DND-41 (cell line): ENCODE results near the gene ZNF302.
A peak's percentile ranks its signal among the peaks of the same experiment; 100 is the strongest.
"Not testable (repeated sequence)": the region's sequence is repeated elsewhere in the genome, so short reads cannot be mapped to it uniquely, and the experiment has no call there.

ENCODE experiments used
- ATAC-seq: fragments of 200-7000 bp; cut with Tn5 transposase; 3 replicates; pipeline ENCODE4 v1.9.1; 2021; ENCODE audit warnings: low read depth; ENCODE audit not compliant: insufficient read depth
- DNase-seq: peaks from one replicate; pipeline ENCODE4 v3.0.0-alpha.2; 2020
- H2AFZ ChIP-seq: 2 replicates; pipeline ENCODE4 v1.6.0; 2012; ENCODE audit warnings: low read depth, low read length
- H3K27ac ChIP-seq: 2 replicates; pipeline ENCODE4 v1.5.1; 2012; ENCODE audit warnings: low read length, inconsistent platforms
- H3K27me3 ChIP-seq: fragments of 200-600 bp; sonication (generic); 2 replicates; pipeline ENCODE4 v1.6.0; 2012; ENCODE audit warnings: low read length, mild to moderate bottlenecking, inconsistent platforms; ENCODE audit not compliant: insufficient read depth, poor library complexity
- H3K36me3 ChIP-seq: 2 replicates; pipeline ENCODE4 v1.5.1; 2012; ENCODE audit warnings: low read length, inconsistent platforms; ENCODE audit not compliant: insufficient read depth
- H3K4me1 ChIP-seq: 2 replicates; pipeline ENCODE4 v1.5.1; 2012; ENCODE audit warnings: mild to moderate bottlenecking, low read length; ENCODE audit not compliant: insufficient read depth
- H3K4me2 ChIP-seq: 2 replicates; pipeline ENCODE4 v1.6.0; 2012; ENCODE audit warnings: mild to moderate bottlenecking, moderate library complexity, low read length, inconsistent platforms; ENCODE audit not compliant: insufficient read depth
- H3K4me3 ChIP-seq, 2 experiments: fragments of 200-600 bp in 1 of 2; shearing (Covaris generic) in 1 of 2; 2 replicates each; pipeline ENCODE4 v1.5.1; 2012 to 2016; ENCODE audit warnings: inconsistent platforms in 2 of 2, low read length in 2 of 2, mild to moderate bottlenecking in 2 of 2, low read depth in 1 of 2, moderate library complexity in 1 of 2
- H3K79me2 ChIP-seq: 2 replicates; pipeline ENCODE4 v1.6.0; 2012; ENCODE audit warnings: low read length, inconsistent platforms; ENCODE audit not compliant: insufficient read depth
- H3K9ac ChIP-seq: 2 replicates; pipeline ENCODE4 v1.6.0; 2012; ENCODE audit warnings: low read depth, mild to moderate bottlenecking, inconsistent platforms, low read length, moderate library complexity
- H3K9me3 ChIP-seq: 2 replicates; pipeline ENCODE4 v1.5.1; 2012; ENCODE audit warnings: low read length, moderate library complexity, mild to moderate bottlenecking, inconsistent platforms; ENCODE audit not compliant: insufficient read depth, severe bottlenecking
- H4K20me1 ChIP-seq: 2 replicates; pipeline ENCODE4 v1.6.0; 2012; ENCODE audit warnings: low read length; ENCODE audit not compliant: insufficient read depth
- CTCF ChIP-seq: IDR thresholded peaks from 2 replicates; pipeline ENCODE4 v1.5.1; 2012; ENCODE audit warnings: borderline replicate concordance, low read length, moderate library complexity, mild to moderate bottlenecking; ENCODE audit not compliant: poor library complexity, severe bottlenecking; ENCODE audit errors: extremely low read depth
- EZH2 ChIP-seq: IDR thresholded peaks from 3 replicates; pipeline ENCODE4 v1.6.1; 2012; ENCODE audit warnings: borderline replicate concordance, low read depth, mild to moderate bottlenecking, moderate library complexity, low read length, inconsistent platforms; ENCODE audit not compliant: severe bottlenecking

The ZNF302 gene

DNA sequence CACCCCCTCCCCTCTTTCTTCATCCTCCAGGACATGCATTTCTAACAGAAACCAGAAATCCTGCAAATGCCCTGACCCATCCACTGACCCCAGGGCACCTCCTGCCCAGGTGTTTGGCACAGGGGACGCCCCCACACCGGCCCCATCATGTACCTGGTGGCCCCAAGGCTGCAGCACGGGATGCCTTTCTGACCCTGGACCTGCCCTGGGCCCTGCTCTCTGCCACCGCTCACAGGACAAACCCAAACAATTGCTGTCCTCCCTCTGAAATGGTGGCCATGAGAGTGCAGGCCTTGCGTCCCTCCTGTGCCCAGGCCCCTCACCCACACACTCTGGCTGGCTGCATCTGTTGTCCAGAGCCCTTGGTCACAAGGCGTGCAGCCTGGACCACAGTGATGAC lies 12.6 kb upstream of the ZNF302 start:
- no peaks in the 10 kb centered on the region for H4K20me1 ChIP-seq
- no peak for TF ChIP-seq CTCF
- TF ChIP-seq EZH2 = no peak
- H3K36me3 ChIP-seq = no peaks in the 10 kb centered on the region
- no peaks in the 10 kb centered on the region for H3K27me3 ChIP-seq
- H3K9me3 ChIP-seq = no peaks in the 10 kb centered on the region
- no peak overlapping the region for H2AFZ ChIP-seq
- no peak overlapping the region for H3K27ac ChIP-seq
- H3K4me3 ChIP-seq = no peak overlapping the region
- no peak overlapping the region for H3K4me2 ChIP-seq
- DNase-seq = no peak
- H3K9ac ChIP-seq = no peak overlapping the region
- no peak for ATAC-seq
- peaks cover 9% of the 10 kb centered on the region for H3K79me2 ChIP-seq
- peaks cover 24% of the 10 kb centered on the region for H3K4me1 ChIP-seq

DNA sequence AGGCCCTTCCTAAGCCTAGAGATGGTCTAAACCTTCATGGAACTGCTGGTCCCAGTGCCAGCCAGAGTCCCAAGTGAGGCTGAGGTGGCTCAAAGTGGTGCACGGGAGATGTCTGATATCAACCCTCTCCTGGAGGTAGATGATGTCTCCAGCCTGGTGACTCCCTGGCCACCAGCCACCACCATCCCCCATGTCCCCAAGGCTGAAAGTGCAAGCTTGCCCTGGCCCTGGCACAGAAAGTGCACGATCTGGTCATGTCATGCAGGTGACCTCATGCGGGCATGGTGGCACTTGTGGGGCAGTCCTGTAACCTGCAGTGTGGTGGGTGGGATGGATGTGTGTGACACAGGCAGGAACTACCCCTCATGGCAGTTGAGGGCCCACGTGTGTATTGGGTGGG lies 12.2 kb upstream of the ZNF302 start:
- H2AFZ ChIP-seq, H3K27ac ChIP-seq, H4K20me1 ChIP-seq, H3K36me3 ChIP-seq, H3K9me3 ChIP-seq, DNase-seq, H3K27me3 ChIP-seq, H3K4me3 ChIP-seq, H3K79me2 ChIP-seq, H3K9ac ChIP-seq, ATAC-seq, H3K4me2 ChIP-seq: not testable (repeated sequence)
- H3K4me1 ChIP-seq = peaks cover 24% of the 10 kb centered on the region

DNA sequence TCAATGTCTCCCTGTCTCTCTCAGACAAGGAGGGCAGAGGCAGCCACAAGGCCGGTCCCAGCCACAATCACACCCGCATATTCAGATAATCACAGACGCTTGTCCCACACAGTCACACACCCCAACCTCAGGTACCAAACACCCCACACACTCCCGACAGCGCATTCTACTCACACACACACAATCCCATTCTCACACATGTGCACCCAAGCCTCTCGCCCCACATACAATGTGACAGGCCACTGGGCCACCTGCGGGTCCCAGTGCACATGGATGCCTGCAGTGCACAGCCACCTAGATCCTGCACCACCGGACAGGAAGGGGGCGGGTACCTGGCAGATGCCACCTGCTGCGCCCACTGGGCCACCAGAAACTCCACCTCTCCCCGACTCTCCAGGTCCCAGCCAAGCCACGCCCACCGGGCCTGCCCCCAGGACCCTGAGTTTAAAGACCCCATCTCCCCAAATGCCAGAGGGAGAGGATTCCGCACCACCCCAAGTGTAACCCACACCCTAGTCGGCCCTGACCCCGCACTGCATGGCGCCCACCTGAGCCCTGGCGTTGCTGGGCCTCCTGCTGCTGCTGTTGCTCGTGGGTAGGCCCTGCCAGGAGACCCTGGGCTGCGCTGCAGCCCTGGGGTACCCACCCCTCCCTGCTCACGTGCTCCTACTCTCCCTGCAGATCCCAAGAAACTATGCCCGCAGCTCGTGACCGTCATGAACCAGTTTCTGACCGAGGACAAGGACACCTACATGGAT lies 11.1 kb upstream of the ZNF302 start:
- peak overlapping the region; percentile 44 for H3K4me2 ChIP-seq
- no peak for TF ChIP-seq EZH2
- no peaks in the 10 kb centered on the region for H3K27me3 ChIP-seq
- H3K79me2 ChIP-seq = peaks cover 9% of the 10 kb centered on the region
- peak overlapping the region; percentile 63 for H3K27ac ChIP-seq
- H3K4me3 ChIP-seq = no peak overlapping the region; a peak in 1 of 4 replicates
- ATAC-seq = no peak
- no peaks in the 10 kb centered on the region for H3K9me3 ChIP-seq
- H3K9ac ChIP-seq = peak overlapping the region; percentile 38; the same call in 1 of the 2 replicates
- no peaks in the 10 kb centered on the region for H4K20me1 ChIP-seq
- no peak for DNase-seq
- H3K36me3 ChIP-seq = no peaks in the 10 kb centered on the region
- peak overlapping the region; percentile 40 for H2AFZ ChIP-seq
- H3K4me1 ChIP-seq = peaks cover 24% of the 10 kb centered on the region

DNA sequence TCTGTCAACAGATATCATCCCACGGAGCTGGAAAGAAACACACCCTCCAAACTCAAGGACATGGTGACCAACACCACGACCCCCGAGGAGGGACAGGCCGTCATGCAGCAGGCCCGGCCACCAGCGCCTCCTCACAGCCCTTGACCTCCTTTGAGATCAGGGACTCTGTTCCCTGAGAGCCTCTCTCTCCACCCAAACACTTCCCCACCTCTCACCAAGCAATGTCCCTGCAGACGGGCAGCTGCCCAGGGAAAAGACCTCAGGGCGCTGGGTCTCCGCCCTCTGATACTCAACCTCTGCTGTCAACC lies 10.6 kb upstream of the ZNF302 start:
- Histone ChIP-seq H3K27me3 (no peaks in the 10 kb centered on the region), H3K4me1 (peaks cover 24% of the 10 kb centered on the region), H3K9me3 (no peaks in the 10 kb centered on the region), H3K36me3 (no peaks in the 10 kb centered on the region), H3K4me2 (peak overlapping the region; percentile 44), H2AFZ (peak overlapping the region; percentile 40), H3K79me2 (peaks cover 9% of the 10 kb centered on the region), H4K20me1 (no peaks in the 10 kb centered on the region), H3K9ac (peak overlapping the region; percentile 38), H3K4me3 (peak overlapping the region in 1 of 2 experiments; percentile 25; a peak in 2 of 4 replicates), H3K27ac (peak overlapping the region; percentile 63)
- DNase-seq (no peak), ATAC-seq (no peak)
- TF ChIP-seq CTCF (no peak), EZH2 (no peak)
